ENCODE results near the gene TCHP.
A peak's percentile ranks its signal among the peaks of the same experiment; 100 is the strongest.

Gene TCHP

DNA sequence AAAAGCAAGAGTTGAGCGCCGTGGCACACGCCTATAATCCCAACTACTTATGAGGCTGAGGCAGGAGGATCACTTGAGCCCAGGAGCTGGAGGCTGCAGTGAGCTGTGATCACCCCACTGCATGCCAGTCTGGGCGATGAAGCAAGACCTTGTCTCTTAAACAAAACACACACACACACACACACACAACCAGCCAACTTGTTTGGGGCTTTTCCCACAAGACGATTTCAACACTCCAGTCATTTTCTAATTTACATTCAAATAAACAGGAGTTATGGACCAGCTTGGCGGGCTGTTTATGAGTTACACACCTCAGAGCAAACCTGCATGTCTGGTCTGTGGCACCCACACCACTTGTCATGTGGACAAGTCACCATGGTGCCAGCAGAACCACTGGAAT is 26.4 kb upstream of the TCHP start:
- TF ChIP-seq POLR2A (IDR thresholded peaks at IDR 0.05; ENCODE audit: low read length), result no peak
- no peak for TF ChIP-seq GATA1 (IDR thresholded peaks at IDR 0.05; ENCODE audit: low read depth, low read length)
- DNase-seq, result no peak

DNA sequence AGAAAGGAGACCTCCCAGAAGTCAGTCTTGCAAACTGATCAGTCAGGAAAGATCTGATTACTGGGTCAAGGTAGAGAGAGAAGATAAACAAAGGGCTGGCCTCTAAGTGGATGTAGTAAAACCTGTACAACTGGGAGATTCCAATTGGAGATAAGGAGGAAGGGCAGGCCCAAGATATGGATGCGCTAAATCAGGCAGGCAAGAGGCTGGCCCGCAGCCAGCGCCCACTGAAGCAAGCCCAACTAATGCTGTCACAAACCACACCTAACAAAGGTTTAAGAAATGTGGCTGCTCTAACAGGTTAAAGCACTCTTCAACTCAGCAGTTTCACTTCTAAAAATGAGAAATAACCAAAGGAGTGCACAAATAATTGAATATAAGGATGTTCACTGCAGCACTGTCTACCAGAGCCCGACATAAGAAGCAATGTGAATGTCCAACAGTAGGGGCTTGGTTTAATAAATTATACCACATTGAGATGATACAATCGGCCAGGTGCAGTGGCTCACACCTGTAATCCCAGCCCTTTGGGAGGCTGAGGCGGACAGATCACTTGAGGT is 24.4 kb upstream of the TCHP start:
- peak in 1 of 2 experiments; percentile 19 for DNase-seq
- no peak for TF ChIP-seq POLR2A (IDR thresholded peaks at IDR 0.05; ENCODE audit: low read length)
- no peak for TF ChIP-seq GATA1 (IDR thresholded peaks at IDR 0.05; ENCODE audit: low read depth, low read length)

GRCh38 chr12:109876406-109876805 is 23.7 kb upstream of the TCHP start:
- DNase-seq, result no peak
- TF ChIP-seq GATA1 (IDR thresholded peaks at IDR 0.05; ENCODE audit: low read depth, low read length) (no peak), POLR2A (IDR thresholded peaks at IDR 0.05; ENCODE audit: low read length) (no peak)

- TF ChIP-seq POLR2A (IDR thresholded peaks at IDR 0.05; ENCODE audit: low read length), result no peak
- TF ChIP-seq GATA1 (IDR thresholded peaks at IDR 0.05; ENCODE audit: low read depth, low read length), result no peak
These were observed 22.4 kb upstream of the TCHP start for GRCh38 chr12:109877504-109878246.

GRCh38 chr12:109878247-109878625 is 21.8 kb upstream of the TCHP start:
- DNase-seq, result no peak
- TF ChIP-seq GATA1 (IDR thresholded peaks at IDR 0.05; ENCODE audit: low read depth, low read length) (no peak), POLR2A (IDR thresholded peaks at IDR 0.05; ENCODE audit: low read length) (no peak)

More at GRCh38 chr12:109877504-109878246, 22.4 kb upstream of the TCHP start:
- DNase-seq, result no peak

DNA sequence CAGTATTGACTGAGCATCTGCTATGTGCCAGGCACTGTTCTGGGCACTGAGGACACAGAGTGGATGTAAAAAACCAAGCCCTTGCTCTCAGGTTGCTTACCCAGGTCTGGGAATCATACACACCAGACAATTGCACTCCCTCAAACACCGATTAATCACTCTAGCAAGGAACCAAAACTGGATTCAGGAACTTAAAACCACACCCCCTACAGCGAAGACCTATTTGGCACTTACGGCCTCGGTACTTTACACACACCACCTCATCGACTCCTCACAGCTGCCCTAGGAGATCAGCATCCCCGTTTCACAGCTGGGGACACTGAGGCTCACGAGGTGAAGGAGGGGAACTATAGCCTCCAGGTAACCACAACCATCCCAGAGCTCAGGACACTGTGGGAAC is 21.3 kb upstream of the TCHP start:
- no peak for TF ChIP-seq GATA1 (IDR thresholded peaks at IDR 0.05; ENCODE audit: low read depth, low read length)
- TF ChIP-seq POLR2A (IDR thresholded peaks at IDR 0.05; ENCODE audit: low read length), result no peak
- no peak for DNase-seq

- DNase-seq, result no peak
- TF ChIP-seq GATA1 (IDR thresholded peaks at IDR 0.05; ENCODE audit: low read depth, low read length), result no peak
- TF ChIP-seq POLR2A (IDR thresholded peaks at IDR 0.05; ENCODE audit: low read length), result no peak
These were observed 20.6 kb upstream of the TCHP start for GRCh38 chr12:109879351-109880042.

DNA sequence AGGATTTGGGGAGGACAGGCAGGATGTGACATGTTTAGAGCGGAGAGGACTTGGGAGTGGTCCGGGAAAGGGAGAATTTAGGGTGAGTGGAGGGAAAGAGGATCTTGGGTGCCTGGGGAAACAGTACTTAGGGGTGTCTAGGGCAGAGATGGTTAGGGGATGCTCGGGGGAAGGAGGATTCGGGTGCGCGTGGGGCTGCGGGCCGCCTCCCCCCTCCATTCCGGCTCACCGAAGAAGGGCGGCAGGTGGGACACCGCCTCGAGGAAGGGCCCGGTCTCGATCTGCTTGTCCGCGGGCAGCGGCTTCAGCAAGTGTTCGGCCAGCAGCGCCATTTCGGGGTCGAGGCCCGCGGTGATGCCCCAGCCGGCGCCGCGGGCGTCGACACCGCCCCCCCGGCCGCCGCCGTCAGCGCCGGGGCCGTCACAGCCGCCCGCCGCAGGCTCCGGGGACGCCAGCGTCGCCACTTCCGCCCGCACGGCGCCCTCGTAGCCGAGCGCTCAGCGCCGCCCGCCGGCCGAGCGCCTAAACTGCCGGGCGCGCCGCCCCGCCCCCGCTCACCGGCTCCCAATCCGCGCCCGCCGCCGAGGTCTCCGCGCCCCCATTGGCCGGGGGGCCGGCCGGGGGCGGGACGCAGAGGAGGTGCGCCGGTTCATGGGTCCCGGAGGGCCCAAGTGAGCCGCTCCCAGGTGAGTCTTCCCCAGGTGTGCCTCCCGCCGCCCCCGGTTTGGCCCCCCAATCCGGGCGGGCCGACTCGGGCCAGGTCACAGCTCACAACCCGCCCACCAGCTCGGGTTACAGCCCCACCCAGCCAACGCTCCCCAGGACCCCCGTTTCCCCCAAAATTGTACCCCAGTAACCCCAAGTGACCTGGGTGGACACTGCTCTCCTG is 19.8 kb upstream of the TCHP start, which contains the start of gene GLTP:
TSS of gene GLTP (minus strand) at position 499 of the 889 bp plus-strand sequence. CDS start at position 332, 167 bp downstream.
- peak; percentile 38 for TF ChIP-seq POLR2A (IDR thresholded peaks at IDR 0.05; ENCODE audit: low read length)
- no peak for TF ChIP-seq GATA1 (IDR thresholded peaks at IDR 0.05; ENCODE audit: low read depth, low read length)
- peak; percentile 86 to 94 for DNase-seq

DNA sequence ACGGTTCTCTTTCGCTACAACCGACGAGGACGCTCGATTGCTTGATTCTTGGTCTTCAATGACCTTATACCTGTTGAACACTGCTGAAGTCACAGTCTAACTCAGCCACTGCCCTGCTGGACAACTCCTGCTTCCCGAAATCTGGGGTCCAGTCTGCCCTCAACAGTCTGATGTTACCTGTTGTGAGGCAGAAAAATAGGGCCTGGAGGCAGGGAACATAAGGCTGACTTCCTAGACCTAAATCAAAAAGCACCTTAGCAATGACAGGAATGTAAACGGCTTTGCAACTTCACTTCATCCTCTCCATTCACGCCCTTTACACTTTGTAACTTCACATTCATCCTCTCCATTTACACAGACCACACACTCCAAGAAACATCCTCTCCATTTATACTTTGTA is 19.1 kb upstream of the TCHP start:
- TF ChIP-seq GATA1 (IDR thresholded peaks at IDR 0.05; ENCODE audit: low read depth, low read length) (no peak), POLR2A (IDR thresholded peaks at IDR 0.05; ENCODE audit: low read length) (no peak)
- DNase-seq, result peak in 1 of 2 experiments; percentile 37

- no peak for TF ChIP-seq POLR2A (IDR thresholded peaks at IDR 0.05; ENCODE audit: low read length)
- TF ChIP-seq GATA1 (IDR thresholded peaks at IDR 0.05; ENCODE audit: low read depth, low read length), result no peak
These were observed 18.3 kb upstream of the TCHP start for GRCh38 chr12:109881752-109882151.

GRCh38 chr12:109883461-109883860 is 16.6 kb upstream of the TCHP start:
- peak; percentile 58 to 63 for DNase-seq
- TF ChIP-seq GATA1 (IDR thresholded peaks at IDR 0.05; ENCODE audit: low read depth, low read length) (no peak), POLR2A (IDR thresholded peaks at IDR 0.05; ENCODE audit: low read length) (no peak)

More at GRCh38 chr12:109881752-109882151, 18.3 kb upstream of the TCHP start:
- peak in 1 of 2 experiments; percentile 41 for DNase-seq

DNA sequence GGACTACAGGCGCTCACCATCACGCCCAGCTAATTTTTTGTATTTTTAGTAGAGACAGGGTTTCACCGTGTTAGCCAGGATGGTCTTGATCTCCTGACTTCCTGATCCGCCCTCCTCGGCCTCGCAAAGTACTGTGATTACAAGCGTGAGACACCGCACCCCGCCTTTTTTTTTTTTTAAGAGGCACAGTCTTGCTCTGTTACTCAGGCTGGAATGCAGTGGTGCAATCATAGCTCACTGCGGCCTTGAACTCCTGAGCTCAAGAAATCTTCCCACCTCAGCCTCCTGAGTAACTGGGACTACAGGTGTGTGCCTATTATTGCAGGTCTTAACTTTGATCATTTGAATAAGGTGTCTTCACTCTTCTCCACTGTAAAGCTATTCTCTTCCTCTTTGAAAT is 14.5 kb upstream of the TCHP start:
- DNase-seq, result no peak
- TF ChIP-seq POLR2A (IDR thresholded peaks at IDR 0.05; ENCODE audit: low read length) (no peak), GATA1 (IDR thresholded peaks at IDR 0.05; ENCODE audit: low read depth, low read length) (no peak)
